Glutamatergic neuron (in vitro differentiated cells): ENCODE data around the gene HNRNPR. TPM values are rescaled to one million over a fixed set of nuclear protein-coding genes. Genes with fewer than 3 reads are reported as not detected.
A peak's percentile ranks its signal among the peaks of the same experiment; 100 is the strongest.

ENCODE experiments used
- DNase-seq: peaks from one replicate; pipeline ENCODE4 v3.0.0; 2022
- H3K27ac Mint-ChIP-seq: one replicate; pipeline ENCODE4 v1.8.0; 2020; ENCODE audit warnings: mild to moderate bottlenecking, mixed read lengths, inconsistent platforms; ENCODE audit not compliant: unreplicated experiment
- H3K27me3 Mint-ChIP-seq: one replicate; pipeline ENCODE4 v1.8.0; 2020; ENCODE audit warnings: mild to moderate bottlenecking, moderate library complexity, mixed read lengths, inconsistent platforms; ENCODE audit not compliant: unreplicated experiment
- H3K36me3 Mint-ChIP-seq: one replicate; pipeline ENCODE4 v1.8.0; 2020; ENCODE audit warnings: mild to moderate bottlenecking, mixed read lengths, inconsistent platforms; ENCODE audit not compliant: unreplicated experiment
- H3K4me1 Mint-ChIP-seq: one replicate; pipeline ENCODE4 v1.8.0; 2020; ENCODE audit warnings: mild to moderate bottlenecking, low read depth, mixed read lengths, inconsistent platforms; ENCODE audit not compliant: unreplicated experiment
- H3K4me3 Mint-ChIP-seq: one replicate; pipeline ENCODE4 v1.8.0; 2020; ENCODE audit warnings: mild to moderate bottlenecking, mixed read lengths, inconsistent platforms; ENCODE audit not compliant: unreplicated experiment
- H3K9me3 Mint-ChIP-seq: one replicate; pipeline ENCODE4 v1.8.0; 2020; ENCODE audit warnings: mild to moderate bottlenecking, moderate library complexity, mixed read lengths, inconsistent platforms; ENCODE audit not compliant: unreplicated experiment
- total RNA-seq: library from RNA; stranded (reverse); fragmentation: NEBNext Ultra II Directional; extraction: Animal tissue kit (Norgen Biotek cat#: 25700); gene quantifications from one replicate; pipeline ENCODE4 v1.2.1, GENCODE V29; 2021; ENCODE audit not compliant: unreplicated experiment
- TF ChIP-seq, protein P1 (sequence below): fragments of 200-600 bp; sonication (generic); IDR thresholded peaks from one replicate; pipeline ENCODE4 v1.5.0; 2021; ENCODE audit not compliant: partially characterized antibody, unreplicated experiment

HNRNPR gene
- total RNA-seq, 1 donor from 2014 or later: 189 TPM

DNA sequence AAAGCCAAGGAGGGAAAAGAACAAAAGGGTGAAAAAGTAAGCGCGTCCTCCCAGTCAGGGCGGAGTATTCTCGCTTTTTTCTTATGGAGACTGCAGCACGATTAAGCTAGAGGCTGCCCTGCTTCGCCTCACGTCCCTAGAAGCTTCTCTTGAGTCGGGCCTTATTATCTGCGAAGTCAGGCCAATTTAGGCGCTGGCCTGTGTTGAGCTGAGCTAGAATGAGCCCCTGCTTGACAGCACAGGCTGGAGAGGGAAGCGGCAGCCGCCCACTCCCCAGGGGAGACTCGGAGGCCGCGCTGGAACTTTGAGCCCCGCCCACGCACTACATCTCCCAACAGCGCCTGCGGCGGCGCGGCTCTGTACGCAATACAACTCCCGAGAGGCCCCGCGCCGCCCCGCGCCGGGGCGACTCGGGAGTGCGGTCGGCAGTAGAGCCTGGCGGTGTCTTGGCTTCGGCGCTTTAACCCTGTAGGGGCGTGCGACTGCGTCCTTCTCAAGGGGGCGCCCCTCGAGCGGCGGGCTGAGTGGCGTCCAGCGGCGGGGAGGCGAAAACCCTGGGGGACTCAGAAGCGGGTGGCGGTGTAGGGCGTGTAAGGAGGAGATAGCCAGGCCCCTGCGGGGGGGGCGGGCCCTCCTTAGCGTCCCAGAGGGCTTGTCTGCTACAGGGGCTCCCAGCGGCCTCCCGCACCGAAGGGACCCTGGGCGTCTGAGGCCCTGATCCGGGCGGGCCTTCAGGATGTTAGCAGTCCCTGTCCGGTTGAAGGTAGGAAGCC, 24.7 kb upstream of the HNRNPR start:
- DNase-seq: peak; percentile 97
- H3K4me3 Mint-ChIP-seq: peak overlapping the region; percentile 96
- H3K36me3 Mint-ChIP-seq: peaks cover 36% of the 10 kb centered on the region
- TF ChIP-seq, protein P1, sequence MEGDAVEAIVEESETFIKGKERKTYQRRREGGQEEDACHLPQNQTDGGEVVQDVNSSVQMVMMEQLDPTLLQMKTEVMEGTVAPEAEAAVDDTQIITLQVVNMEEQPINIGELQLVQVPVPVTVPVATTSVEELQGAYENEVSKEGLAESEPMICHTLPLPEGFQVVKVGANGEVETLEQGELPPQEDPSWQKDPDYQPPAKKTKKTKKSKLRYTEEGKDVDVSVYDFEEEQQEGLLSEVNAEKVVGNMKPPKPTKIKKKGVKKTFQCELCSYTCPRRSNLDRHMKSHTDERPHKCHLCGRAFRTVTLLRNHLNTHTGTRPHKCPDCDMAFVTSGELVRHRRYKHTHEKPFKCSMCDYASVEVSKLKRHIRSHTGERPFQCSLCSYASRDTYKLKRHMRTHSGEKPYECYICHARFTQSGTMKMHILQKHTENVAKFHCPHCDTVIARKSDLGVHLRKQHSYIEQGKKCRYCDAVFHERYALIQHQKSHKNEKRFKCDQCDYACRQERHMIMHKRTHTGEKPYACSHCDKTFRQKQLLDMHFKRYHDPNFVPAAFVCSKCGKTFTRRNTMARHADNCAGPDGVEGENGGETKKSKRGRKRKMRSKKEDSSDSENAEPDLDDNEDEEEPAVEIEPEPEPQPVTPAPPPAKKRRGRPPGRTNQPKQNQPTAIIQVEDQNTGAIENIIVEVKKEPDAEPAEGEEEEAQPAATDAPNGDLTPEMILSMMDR: no peak
- H3K4me1 Mint-ChIP-seq: peaks cover 21% of the 10 kb centered on the region
- H3K27ac Mint-ChIP-seq: peak overlapping the region; percentile 98
- peaks cover 21% of the 10 kb centered on the region for H3K9me3 Mint-ChIP-seq
- peaks cover 10% of the 10 kb centered on the region for H3K27me3 Mint-ChIP-seq

DNA sequence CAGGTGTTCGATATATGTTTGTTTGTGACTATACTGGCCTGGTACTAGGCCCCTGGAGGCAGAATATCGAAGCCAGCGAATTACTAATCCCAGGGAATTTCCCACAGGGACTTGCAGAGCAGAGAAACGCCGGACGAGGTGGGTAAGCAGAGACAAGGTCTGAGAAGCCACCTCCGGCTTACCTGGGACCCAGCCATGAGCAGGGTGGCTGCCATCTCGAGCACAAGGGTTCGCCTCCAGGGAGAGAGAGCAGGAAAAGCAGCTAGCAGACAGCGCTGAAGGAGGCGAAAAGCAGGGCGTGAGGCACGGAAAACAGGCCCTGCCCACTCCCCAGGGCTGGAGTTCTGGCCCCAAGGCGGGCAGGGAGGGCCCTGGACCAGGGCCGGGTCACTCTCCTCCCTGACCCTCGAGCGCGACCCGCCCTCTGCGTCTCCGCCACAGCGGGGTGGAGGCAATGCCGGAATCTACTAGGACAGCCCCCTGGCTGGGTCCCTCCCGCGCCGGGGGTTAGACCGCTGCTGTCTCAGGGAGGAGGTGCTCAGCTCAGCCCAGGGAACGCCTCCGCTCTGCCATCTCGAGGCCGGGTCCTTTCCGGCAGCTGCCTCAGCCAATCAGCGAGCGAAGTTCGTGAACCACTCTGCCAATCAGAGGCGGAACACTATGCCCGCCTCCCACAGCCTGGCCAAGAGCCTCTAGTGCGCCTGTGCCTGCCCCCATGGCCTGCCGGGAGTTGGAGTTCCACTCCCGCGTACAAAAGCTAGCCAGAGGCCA, 23.9 kb upstream of the HNRNPR start:
- H3K4me3 Mint-ChIP-seq: peak overlapping the region; percentile 96
- H3K4me1 Mint-ChIP-seq: peaks cover 21% of the 10 kb centered on the region
- TF ChIP-seq, protein P1: no peak
- DNase-seq: peak; percentile 98
- H3K27ac Mint-ChIP-seq: peak overlapping the region; percentile 98
- peaks cover 10% of the 10 kb centered on the region for H3K27me3 Mint-ChIP-seq
- peaks cover 44% of the 10 kb centered on the region for H3K36me3 Mint-ChIP-seq
- peaks cover 26% of the 10 kb centered on the region for H3K9me3 Mint-ChIP-seq

- no peak for DNase-seq
- Mint-ChIP-seq H3K9me3 (peaks cover 30% of the 10 kb centered on the region), H3K36me3 (peaks cover 48% of the 10 kb centered on the region), H3K27ac (peak overlapping the region; percentile 86), H3K4me1 (peaks cover 19% of the 10 kb centered on the region), H3K27me3 (peaks cover 10% of the 10 kb centered on the region), H3K4me3 (peak overlapping the region; percentile 96)
- TF ChIP-seq, protein P1: no peak
These were observed 23.3 kb upstream of the HNRNPR start for GRCh38 chr1:23367451-23367790.

- Mint-ChIP-seq H3K36me3 (peaks cover 50% of the 10 kb centered on the region), H3K4me3 (peak overlapping the region; percentile 96), H3K27me3 (peaks cover 10% of the 10 kb centered on the region), H3K27ac (no peak overlapping the region), H3K4me1 (peaks cover 11% of the 10 kb centered on the region), H3K9me3 (peaks cover 30% of the 10 kb centered on the region)
- DNase-seq: no peak
- TF ChIP-seq, protein P1: no peak
These were observed 22.5 kb upstream of the HNRNPR start for GRCh38 chr1:23366598-23366997.

- Mint-ChIP-seq H3K9me3 (peaks cover 31% of the 10 kb centered on the region), H3K27me3 (peaks cover 10% of the 10 kb centered on the region), H3K4me1 (peaks cover 11% of the 10 kb centered on the region), H3K36me3 (peaks cover 55% of the 10 kb centered on the region), H3K4me3 (peak overlapping the region; percentile 64), H3K27ac (no peak overlapping the region)
- TF ChIP-seq, protein P1: no peak
- DNase-seq: no peak
These were observed 22.1 kb upstream of the HNRNPR start for GRCh38 chr1:23366146-23366545.
